ENCODE results near the gene IFIT3. TPM values are rescaled to one million over a fixed set of nuclear protein-coding genes. Genes with fewer than 3 reads are reported as not detected.
"Not testable (repeated sequence)": the region's sequence is repeated elsewhere in the genome, so short reads cannot be mapped to it uniquely, and the experiment has no call there.

The IFIT3 gene
- total and polyA plus RNA-seq, 7 experiments from 2014 or later = 1.8 to 22.3 (median 4.1) TPM

GRCh38 chr10:89281606-89282395 is 46.0 kb upstream of the IFIT3 start:
- Mint-ChIP-seq H3K27ac (no peak overlapping the region), H3K4me3 (no peak overlapping the region), H3K36me3 (no peaks in the 10 kb centered on the region), H3K4me1 (peaks cover 0 to 10% (median 0%) of the 10 kb centered on the region in 7 donors), H3K27me3 (peaks cover 0 to 50% (median 0%) of the 10 kb centered on the region in 5 donors), H3K9me3 (no peaks in the 10 kb centered on the region)
- H3K9me3 ChIP-seq (ENCODE audit: control insufficient read depth in 2 of 3, low read length in 3 of 3) = no peaks in the 10 kb centered on the region
- no peak overlapping the region for H3K27ac ChIP-seq (ENCODE audit: low read depth, low read length)
- ATAC-seq (no peak), DNase-seq (no peak)
- H3K4me3 ChIP-seq (ENCODE audit: low read length) = no peak overlapping the region
- H3K36me3 ChIP-seq (ENCODE audit: control insufficient read depth in 2 of 3, insufficient read depth in 3 of 3, low read length in 3 of 3) = no peaks in the 10 kb centered on the region
- intact Hi-C loops (cut with micrococcal nuclease) = no loop called here
- POLR2A ChIA-PET = interaction anchor here (0.6 kb wide), 1 partner anchor 152 kb away, joined by 3 read pairs; no protein-coding TSS in a partner anchor
- no peaks in the 10 kb centered on the region for H3K27me3 ChIP-seq (ENCODE audit: control insufficient read depth in 2 of 2, insufficient read depth in 2 of 2, low read length in 2 of 2)
- CTCF ChIA-PET = interaction anchor here (0.8 kb wide), 1 partner anchor 1397 kb away, joined by 4 read pairs; no protein-coding TSS in a partner anchor
- H3K4me1 ChIP-seq (ENCODE audit: control insufficient read depth in 2 of 2, insufficient read depth in 2 of 2, low read length in 2 of 2) = no peaks in the 10 kb centered on the region

DNA sequence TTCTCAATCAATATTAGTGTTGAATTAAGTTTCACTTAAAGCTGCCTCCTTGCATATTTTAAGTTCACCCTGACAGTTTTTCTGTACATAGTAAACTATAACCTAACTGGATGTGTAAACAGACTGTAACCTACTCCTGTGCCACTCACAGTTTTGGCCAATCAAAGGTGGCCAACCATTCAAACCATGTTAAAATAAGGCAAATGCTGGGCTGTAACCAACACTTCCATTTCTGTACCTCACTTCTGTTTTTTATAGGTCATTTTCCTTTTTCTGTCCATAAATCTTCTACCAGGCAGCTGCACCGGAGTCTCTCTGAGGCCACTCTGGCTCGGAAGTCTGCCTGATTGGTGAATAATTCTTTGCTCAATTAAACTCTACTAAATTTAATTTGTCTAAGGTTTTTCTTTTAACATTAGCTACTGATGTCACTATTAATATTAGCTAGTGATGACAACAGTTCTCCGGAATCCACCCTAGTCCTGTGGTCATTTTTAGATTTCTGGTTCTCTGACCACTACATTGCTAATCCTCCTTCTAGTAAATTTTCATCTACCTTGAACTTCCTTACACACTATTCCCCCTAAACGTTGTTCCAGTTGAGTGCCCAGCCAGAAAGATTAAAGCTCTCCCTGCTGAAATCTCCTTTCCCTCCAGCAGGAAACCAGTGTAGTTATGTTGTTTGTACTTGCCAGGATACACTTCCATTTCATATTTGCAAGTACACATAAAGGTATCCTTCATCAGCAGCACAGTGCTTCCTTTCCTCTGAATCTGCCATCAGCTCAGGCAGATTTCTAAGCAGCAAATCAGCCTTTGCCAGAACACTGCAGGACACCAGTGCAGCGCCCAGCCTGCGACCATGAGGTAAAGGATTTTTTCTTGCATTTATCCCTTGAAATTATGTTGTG is 44.5 kb upstream of the IFIT3 start:
- no peaks in the 10 kb centered on the region for H3K9me3 Mint-ChIP-seq
- DNase-seq (no peak), ATAC-seq (no peak)
- CTCF ChIA-PET = no interaction called here
- no peaks in the 10 kb centered on the region for H3K36me3 Mint-ChIP-seq
- intact Hi-C loops (cut with micrococcal nuclease) = no loop called here
- Histone ChIP-seq H3K4me1 (ENCODE audit: control insufficient read depth in 2 of 2, insufficient read depth in 2 of 2, low read length in 2 of 2) (no peaks in the 10 kb centered on the region), H3K36me3 (ENCODE audit: control insufficient read depth in 2 of 3, insufficient read depth in 3 of 3, low read length in 3 of 3) (no peaks in the 10 kb centered on the region), H3K9me3 (ENCODE audit: control insufficient read depth in 2 of 3, low read length in 3 of 3) (no peaks in the 10 kb centered on the region), H3K4me3 (ENCODE audit: low read length) (no peak overlapping the region), H3K27ac (ENCODE audit: low read depth, low read length) (no peak overlapping the region), H3K27me3 (ENCODE audit: control insufficient read depth in 2 of 2, insufficient read depth in 2 of 2, low read length in 2 of 2) (no peaks in the 10 kb centered on the region)
- POLR2A ChIA-PET = no interaction called here
- H3K4me1 Mint-ChIP-seq = peaks cover 0 to 10% (median 0%) of the 10 kb centered on the region in 7 donors
- no peak overlapping the region for H3K27ac Mint-ChIP-seq
- H3K27me3 Mint-ChIP-seq = peaks cover 0 to 35% (median 0%) of the 10 kb centered on the region in 5 donors
- no peak overlapping the region for H3K4me3 Mint-ChIP-seq

DNA sequence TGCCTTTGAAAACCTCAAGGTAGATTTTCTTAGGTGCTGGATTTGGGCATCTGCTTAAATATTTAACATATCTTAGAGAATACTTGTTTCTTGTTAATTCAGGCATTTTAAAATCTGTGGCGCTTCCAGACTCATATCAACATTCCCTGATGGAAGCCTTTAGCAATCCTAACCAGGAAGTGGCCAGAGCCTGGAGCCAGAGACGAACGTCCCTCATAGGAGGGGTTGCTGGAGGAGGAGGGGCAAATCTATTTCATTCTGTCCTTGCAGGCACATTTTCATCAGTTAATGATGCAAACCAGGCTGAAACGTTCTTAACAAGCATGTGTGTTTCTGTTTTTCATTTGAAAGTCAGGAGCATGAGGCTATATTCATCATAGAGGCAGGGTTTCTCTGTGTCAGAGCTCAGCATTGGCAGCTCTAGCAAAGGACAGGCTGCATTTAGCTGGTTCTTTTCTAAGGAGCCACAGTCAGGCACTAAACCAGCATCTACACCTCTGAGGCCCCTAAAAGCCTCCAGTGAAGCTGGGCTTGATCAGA is 43.8 kb upstream of the IFIT3 start:
- Mint-ChIP-seq H3K27ac (no peak overlapping the region), H3K4me1 (peaks cover 0 to 9% (median 0%) of the 10 kb centered on the region in 7 donors), H3K36me3 (no peaks in the 10 kb centered on the region), H3K9me3 (no peaks in the 10 kb centered on the region), H3K4me3 (no peak overlapping the region), H3K27me3 (peaks cover 0 to 34% (median 0%) of the 10 kb centered on the region in 5 donors)
- Histone ChIP-seq H3K27ac (ENCODE audit: low read depth, low read length) (no peak overlapping the region), H3K36me3 (ENCODE audit: control insufficient read depth in 2 of 3, insufficient read depth in 3 of 3, low read length in 3 of 3) (no peaks in the 10 kb centered on the region), H3K4me3 (ENCODE audit: low read length) (no peak overlapping the region), H3K4me1 (ENCODE audit: control insufficient read depth in 2 of 2, insufficient read depth in 2 of 2, low read length in 2 of 2) (no peaks in the 10 kb centered on the region), H3K9me3 (ENCODE audit: control insufficient read depth in 2 of 3, low read length in 3 of 3) (no peaks in the 10 kb centered on the region), H3K27me3 (ENCODE audit: control insufficient read depth in 2 of 2, insufficient read depth in 2 of 2, low read length in 2 of 2) (no peaks in the 10 kb centered on the region)
- ChIA-PET CTCF (no interaction called here), POLR2A (no interaction called here)
- ATAC-seq = no peak
- DNase-seq = no peak
- intact Hi-C loops (cut with micrococcal nuclease) = no loop called here

DNA sequence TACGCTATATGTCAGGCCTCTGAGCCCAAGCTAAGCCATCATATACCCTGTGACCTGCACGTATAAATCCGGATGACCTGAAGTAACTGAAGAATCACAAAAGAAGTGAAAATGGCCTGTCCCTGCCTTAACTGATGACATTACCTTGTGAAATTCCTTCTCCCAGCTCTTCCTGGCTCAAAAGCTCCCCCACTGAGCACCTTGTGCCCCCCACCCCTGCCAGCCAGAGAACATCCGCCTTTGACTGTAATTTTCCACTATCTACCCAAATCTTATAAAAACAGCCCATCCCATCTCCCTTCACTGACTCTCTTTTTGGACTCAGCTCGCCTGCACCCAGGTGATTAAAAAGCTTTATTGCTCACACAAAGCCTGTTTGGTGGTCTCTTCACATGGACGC is 43.1 kb upstream of the IFIT3 start:
- H3K4me3 ChIP-seq (ENCODE audit: low read length); POLR2A ChIA-PET; H3K36me3 Mint-ChIP-seq; DNase-seq; H3K27ac Mint-ChIP-seq; H3K9me3 ChIP-seq (ENCODE audit: control insufficient read depth in 2 of 3, low read length in 3 of 3); H3K9me3 Mint-ChIP-seq; CTCF ChIA-PET; H3K4me1 Mint-ChIP-seq; H3K27ac ChIP-seq (ENCODE audit: low read depth, low read length); H3K4me1 ChIP-seq (ENCODE audit: control insufficient read depth in 2 of 2, insufficient read depth in 2 of 2, low read length in 2 of 2); H3K36me3 ChIP-seq (ENCODE audit: control insufficient read depth in 2 of 3, insufficient read depth in 3 of 3, low read length in 3 of 3); H3K27me3 ChIP-seq (ENCODE audit: control insufficient read depth in 2 of 2, insufficient read depth in 2 of 2, low read length in 2 of 2); ATAC-seq; intact Hi-C loops (cut with micrococcal nuclease); H3K4me3 Mint-ChIP-seq: not testable (repeated sequence)
- H3K27me3 Mint-ChIP-seq = peaks cover 0 to 34% (median 0%) of the 10 kb centered on the region in 5 donors

DNA sequence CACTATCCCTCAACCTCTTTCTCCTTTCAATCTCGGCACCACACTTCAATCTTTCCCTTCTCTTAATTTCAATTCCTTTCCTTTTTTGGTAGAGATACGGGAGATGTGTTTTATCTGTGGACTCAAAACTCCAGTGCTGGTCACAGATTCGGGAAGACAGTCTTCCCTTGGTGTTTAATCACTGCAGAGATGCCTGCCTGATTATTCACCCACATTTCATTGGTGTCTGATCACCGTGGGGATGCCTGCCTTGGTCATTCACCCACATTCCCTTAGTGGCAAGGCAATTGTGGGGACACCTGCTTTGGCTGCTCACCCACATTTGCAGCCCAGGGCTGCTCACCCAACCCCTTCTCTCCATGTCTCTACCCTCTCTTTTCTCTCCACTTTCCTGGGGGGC is 42.5 kb upstream of the IFIT3 start:
- H3K27ac Mint-ChIP-seq; H3K4me3 Mint-ChIP-seq; H3K4me1 ChIP-seq (ENCODE audit: control insufficient read depth in 2 of 2, insufficient read depth in 2 of 2, low read length in 2 of 2); H3K27ac ChIP-seq (ENCODE audit: low read depth, low read length); DNase-seq; CTCF ChIA-PET; POLR2A ChIA-PET; H3K4me3 ChIP-seq (ENCODE audit: low read length); H3K9me3 ChIP-seq (ENCODE audit: control insufficient read depth in 2 of 3, low read length in 3 of 3); intact Hi-C loops (cut with micrococcal nuclease); H3K9me3 Mint-ChIP-seq; H3K27me3 ChIP-seq (ENCODE audit: control insufficient read depth in 2 of 2, insufficient read depth in 2 of 2, low read length in 2 of 2); H3K4me1 Mint-ChIP-seq; ATAC-seq; H3K36me3 ChIP-seq (ENCODE audit: control insufficient read depth in 2 of 3, insufficient read depth in 3 of 3, low read length in 3 of 3); H3K36me3 Mint-ChIP-seq: not testable (repeated sequence)
- peaks cover 0 to 34% (median 0%) of the 10 kb centered on the region in 5 donors for H3K27me3 Mint-ChIP-seq

GRCh38 chr10:89294721-89295239 is 33.0 kb upstream of the IFIT3 start:
- H3K9me3 Mint-ChIP-seq = peaks cover 0 to 13% (median 6%) of the 10 kb centered on the region in 11 donors
- POLR2A ChIA-PET = interaction anchor here (0.6 to 1.4 kb wide), 4 partner anchors 9 to 117 kb away, joined by 3 read pairs; partner anchors contain the start of gene LIPA
- peaks cover 0 to 25% (median 0%) of the 10 kb centered on the region in 5 donors for H3K27me3 Mint-ChIP-seq
- H3K36me3 Mint-ChIP-seq = peaks cover 0 to 18% (median 0%) of the 10 kb centered on the region in 5 donors
- no peak overlapping the region for H3K27ac ChIP-seq (ENCODE audit: low read depth, low read length)
- ATAC-seq (no peak), DNase-seq (no peak)
- H3K27ac Mint-ChIP-seq = peak overlapping the region in 5 of 9 donors; percentile 34 to 68 (median 57)
- H3K4me1 Mint-ChIP-seq = peaks cover 10 to 32% (median 20%) of the 10 kb centered on the region in 7 donors
- intact Hi-C loops (cut with micrococcal nuclease) = loop anchor here in 1 of 2 donors (10.0 kb wide), 1 partner anchor 270 kb away; no protein-coding TSS in a partner anchor
- H3K4me1 ChIP-seq (ENCODE audit: control insufficient read depth in 2 of 2, insufficient read depth in 2 of 2, low read length in 2 of 2) = peaks cover 0 to 8% of the 10 kb centered on the region in 2 donors
- CTCF ChIA-PET = interaction anchor here (1.5 to 2.5 kb wide), 2 partner anchors 75 to 94 kb away, joined by 3 to 11 read pairs; no protein-coding TSS in a partner anchor
- no peaks in the 10 kb centered on the region for H3K36me3 ChIP-seq (ENCODE audit: control insufficient read depth in 2 of 3, insufficient read depth in 3 of 3, low read length in 3 of 3)
- no peaks in the 10 kb centered on the region for H3K9me3 ChIP-seq (ENCODE audit: control insufficient read depth in 2 of 3, low read length in 3 of 3)
- no peak overlapping the region for H3K4me3 ChIP-seq (ENCODE audit: low read length)
- no peaks in the 10 kb centered on the region for H3K27me3 ChIP-seq (ENCODE audit: control insufficient read depth in 2 of 2, insufficient read depth in 2 of 2, low read length in 2 of 2)
- H3K4me3 Mint-ChIP-seq = no peak overlapping the region
